ENCODE data around the gene ABHD6. TPM values are rescaled to one million over a fixed set of nuclear protein-coding genes. Genes with fewer than 3 reads are reported as not detected.
"Not testable (repeated sequence)": the region's sequence is repeated elsewhere in the genome, so short reads cannot be mapped to it uniquely, and the experiment has no call there.

The ABHD6 gene
- polyA plus RNA-seq (ENCODE audit: insufficient read length in 4 of 4) = 10 to 100 TPM in 2 of 4 donors, 1 to 10 TPM in 2; 7.6 to 11.7 (median 9.6) TPM

GRCh38 chr3:58237238-58237940 is at the start of gene ABHD6:
Gene ABHD6 (plus strand): TSS chr3:58237792. CDS start chr3:58256587, 18,795 bp downstream.
- peak in 1 of 4 donors; percentile 63 for DNase-seq (ENCODE audit: low read depth in 4 of 4, low spot score in 3 of 4)

- DNase-seq (ENCODE audit: low read depth in 4 of 4, low spot score in 3 of 4) = no peak
Observed at GRCh38 chr3:58188173-58188564, 49.4 kb upstream of the ABHD6 start.

DNA sequence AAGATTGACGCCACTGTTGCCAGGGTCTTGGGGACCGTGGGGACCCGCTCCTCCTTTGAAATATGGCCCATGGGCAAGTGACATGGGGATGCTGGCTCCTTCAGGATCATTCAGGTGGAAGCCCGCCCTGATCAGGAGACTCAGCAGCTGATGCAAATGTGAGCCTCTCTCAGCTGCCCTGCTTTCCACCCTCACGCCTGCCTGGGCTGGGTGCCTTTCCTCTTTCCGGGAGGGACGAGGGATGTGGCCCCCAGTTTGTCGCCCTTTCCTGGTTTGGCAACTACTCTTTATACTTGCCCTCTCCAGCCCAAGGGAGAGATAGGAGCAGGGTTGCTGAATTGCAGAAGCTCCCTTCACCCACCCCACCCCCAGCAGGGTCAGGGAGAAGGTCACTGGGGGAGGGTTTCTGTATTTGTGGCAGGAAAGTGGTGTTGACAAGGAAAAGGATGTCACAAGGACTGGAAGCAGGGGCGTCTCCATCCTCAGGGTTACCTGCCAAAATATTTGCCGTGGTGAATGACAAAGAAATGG is 48.6 kb upstream of the ABHD6 start:
- no peak for DNase-seq (ENCODE audit: low read depth in 4 of 4, low spot score in 3 of 4)

DNA sequence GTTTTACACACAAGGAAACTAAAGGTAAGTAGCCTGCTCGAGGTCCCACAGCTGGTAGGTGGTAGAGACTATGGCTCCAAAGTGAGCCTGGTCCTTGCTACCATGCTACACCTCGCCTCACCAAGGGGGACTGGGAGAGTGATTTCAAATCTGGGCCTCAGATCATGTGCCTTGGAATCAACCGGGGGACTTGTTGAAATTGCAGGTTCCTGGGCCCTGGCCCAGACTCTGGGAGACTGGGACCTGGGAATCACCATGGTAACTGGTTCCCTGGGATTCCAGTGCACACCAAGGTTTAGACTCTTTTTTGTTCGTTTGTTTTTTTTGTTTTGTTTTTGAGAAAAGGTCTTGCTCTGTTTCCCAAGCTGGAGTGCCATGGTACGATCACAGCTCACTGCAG is 47.9 kb upstream of the ABHD6 start:
- no peak for DNase-seq (ENCODE audit: low read depth in 4 of 4, low spot score in 3 of 4)

GRCh38 chr3:58190291-58190690 is 47.3 kb upstream of the ABHD6 start:
- DNase-seq (ENCODE audit: low read depth in 4 of 4, low spot score in 3 of 4) = no peak

GRCh38 chr3:58190882-58191281 is 46.7 kb upstream of the ABHD6 start:
- DNase-seq (ENCODE audit: low read depth in 4 of 4, low spot score in 3 of 4) = no peak

- DNase-seq (ENCODE audit: low read depth in 4 of 4, low spot score in 3 of 4) = no peak
Observed at GRCh38 chr3:58191361-58191991, 46.1 kb upstream of the ABHD6 start.

- DNase-seq (ENCODE audit: low read depth in 4 of 4, low spot score in 3 of 4) = no peak
Observed at GRCh38 chr3:58192069-58192468, 45.5 kb upstream of the ABHD6 start.

DNA sequence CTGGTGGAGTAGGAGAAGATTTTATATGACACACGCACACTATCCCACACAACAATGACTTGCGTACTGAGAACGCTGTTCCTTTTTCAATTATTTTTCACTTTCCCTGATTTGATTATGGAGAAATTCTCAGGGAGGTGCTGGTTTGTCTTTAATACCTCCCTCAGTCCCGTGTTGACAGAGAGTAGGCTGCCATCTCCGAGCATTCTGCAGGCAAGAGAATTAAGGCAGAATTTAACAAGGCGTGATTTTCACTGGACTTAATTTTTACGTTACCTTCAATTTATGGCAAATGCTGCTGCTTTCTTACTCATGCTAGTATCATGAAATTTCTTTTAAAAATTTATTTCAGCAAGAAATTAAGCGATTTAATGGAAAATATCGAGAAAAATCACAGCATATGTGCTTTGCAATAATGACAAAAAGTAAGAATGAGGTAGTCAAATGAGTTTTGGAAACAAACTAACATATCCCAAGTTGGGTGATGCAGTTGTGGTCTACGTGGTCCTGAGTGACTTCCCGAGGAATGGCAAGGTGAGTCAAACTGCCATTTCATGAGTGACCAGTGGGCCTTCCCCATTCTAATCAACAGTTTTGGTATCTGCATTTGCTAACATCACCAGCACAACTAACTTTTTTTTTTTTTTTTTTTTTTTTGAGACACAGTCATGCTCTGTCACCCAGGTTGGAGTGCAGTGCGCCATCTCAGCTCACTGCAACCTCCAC is 43.7 kb upstream of the ABHD6 start:
- no peak for DNase-seq (ENCODE audit: low read depth in 4 of 4, low spot score in 3 of 4)

GRCh38 chr3:58197588-58197987 is 40.0 kb upstream of the ABHD6 start:
- DNase-seq (ENCODE audit: low read depth in 4 of 4, low spot score in 3 of 4) = no peak

GRCh38 chr3:58198362-58198761 is 39.2 kb upstream of the ABHD6 start:
- DNase-seq (ENCODE audit: low read depth in 4 of 4, low spot score in 3 of 4) = no peak

- DNase-seq (ENCODE audit: low read depth in 4 of 4, low spot score in 3 of 4) = no peak
Observed at GRCh38 chr3:58198804-58199203, 38.8 kb upstream of the ABHD6 start.

- no peak for DNase-seq (ENCODE audit: low read depth in 4 of 4, low spot score in 3 of 4)
Observed at GRCh38 chr3:58200121-58200709, 37.4 kb upstream of the ABHD6 start.

DNA sequence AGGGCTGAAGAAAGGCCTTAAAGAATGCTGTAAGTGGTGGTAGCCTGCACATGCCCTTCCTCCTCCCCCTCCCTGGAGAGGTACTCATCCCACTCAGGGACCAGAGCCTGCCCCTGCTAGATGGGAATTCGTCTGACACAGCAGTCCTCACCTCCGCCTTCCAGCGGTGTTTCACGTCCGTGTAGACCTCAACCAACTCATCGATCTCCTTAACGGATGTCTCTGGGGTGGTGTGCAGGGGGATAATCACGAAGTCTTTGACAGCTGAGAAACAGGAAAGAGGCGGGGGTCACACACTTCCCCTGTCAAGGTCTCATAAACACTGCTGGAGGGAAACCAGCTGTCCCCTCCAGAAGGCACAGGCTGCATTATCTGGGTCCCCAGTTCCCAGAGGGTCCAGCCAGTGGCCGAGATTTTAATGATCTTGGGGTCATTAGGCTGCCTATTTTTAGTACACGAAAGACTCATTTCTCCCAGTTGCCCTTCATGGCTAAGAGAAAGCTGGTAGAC is 36.7 kb upstream of the ABHD6 start:
- DNase-seq (ENCODE audit: low read depth in 4 of 4, low spot score in 3 of 4) = no peak

GRCh38 chr3:58201451-58201850 is 36.1 kb upstream of the ABHD6 start:
- not testable (repeated sequence) for DNase-seq (ENCODE audit: low read depth in 4 of 4, low spot score in 3 of 4)

- no peak for DNase-seq (ENCODE audit: low read depth in 4 of 4, low spot score in 3 of 4)
Observed at GRCh38 chr3:58202917-58203360, 34.7 kb upstream of the ABHD6 start.

GRCh38 chr3:58203541-58203940 is 34.1 kb upstream of the ABHD6 start:
- DNase-seq (ENCODE audit: low read depth in 4 of 4, low spot score in 3 of 4) = no peak

DNA sequence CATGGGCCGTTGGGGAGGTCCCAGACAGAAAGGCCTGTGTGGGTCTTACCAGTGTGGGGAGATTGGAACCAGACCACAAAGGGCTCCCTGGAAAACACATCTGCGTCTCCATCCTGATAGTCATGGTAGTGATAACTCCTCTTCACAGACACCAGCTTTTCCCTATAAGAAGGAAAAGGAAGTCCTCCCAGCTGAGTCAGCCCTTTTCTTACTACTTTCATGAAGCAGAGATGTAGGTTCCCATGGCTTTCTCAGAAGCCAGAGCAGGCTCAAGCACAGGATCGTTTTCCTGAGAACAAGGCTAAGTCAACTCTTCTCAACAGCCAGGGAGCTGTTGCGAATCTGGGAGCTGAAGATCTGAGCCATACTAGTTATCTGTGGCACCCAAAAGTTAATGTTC is 32.9 kb upstream of the ABHD6 start:
- DNase-seq (ENCODE audit: low read depth in 4 of 4, low spot score in 3 of 4) = no peak

DNA sequence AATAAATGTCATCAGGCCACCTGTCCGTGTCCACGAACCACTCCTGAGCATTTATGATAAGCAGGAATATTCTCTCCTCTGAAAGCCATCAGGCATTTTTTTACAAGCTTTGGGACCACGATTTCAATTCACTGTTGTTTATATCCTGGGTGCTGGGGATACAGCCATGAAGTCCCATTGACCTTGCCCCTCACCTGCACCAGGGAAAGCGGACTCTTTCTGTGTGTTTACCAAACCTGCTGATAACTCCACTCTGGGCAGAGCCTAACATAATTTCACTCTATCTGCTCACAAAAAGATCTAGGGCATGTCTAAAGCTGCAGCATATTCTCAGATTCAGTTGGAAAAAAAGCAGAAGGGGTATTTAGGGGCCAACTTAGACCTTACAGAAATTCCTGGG is 31.6 kb upstream of the ABHD6 start:
- DNase-seq (ENCODE audit: low read depth in 4 of 4, low spot score in 3 of 4) = no peak

DNA sequence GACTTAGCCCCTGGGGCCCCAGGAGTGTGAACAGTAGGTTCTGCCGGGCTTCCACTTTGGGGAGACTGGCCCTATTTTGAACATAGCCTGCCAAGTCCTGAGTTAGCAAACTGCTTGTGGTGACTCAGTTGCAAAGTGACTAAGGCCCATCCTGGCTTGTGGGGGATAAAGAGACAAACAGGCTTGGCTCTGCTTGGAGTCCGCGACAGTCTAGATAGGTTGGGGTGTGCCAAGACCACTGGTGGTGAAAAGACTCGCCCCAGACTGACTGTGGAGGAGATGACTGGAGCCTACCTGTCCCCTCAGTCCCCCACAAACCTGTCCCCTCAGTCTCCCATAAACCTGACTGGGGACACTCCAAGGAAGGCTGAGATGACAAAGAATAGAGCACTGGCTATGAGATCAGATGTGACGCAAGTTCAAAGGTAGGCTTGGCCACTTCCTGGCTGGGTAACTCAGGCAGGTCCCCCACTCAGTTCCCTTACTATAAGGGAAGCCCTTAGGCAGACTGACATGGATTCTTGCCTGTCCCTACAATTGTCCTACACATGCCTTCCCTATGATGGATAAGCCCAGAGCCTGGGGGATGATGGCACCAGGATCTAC is 31.1 kb upstream of the ABHD6 start:
- no peak for DNase-seq (ENCODE audit: low read depth in 4 of 4, low spot score in 3 of 4)
